ENCODE measurements around the gene NOP10. TPM values are rescaled to one million over a fixed set of nuclear protein-coding genes. Genes with fewer than 3 reads are reported as not detected.

The NOP10 gene
- total and polyA plus RNA-seq, 2 of the 13 experiments (the other 11 are each of a cell fraction or from before 2014, with no cell fraction given), result 239 to 369 TPM

- Histone ChIP-seq H3K36me3 (replicated peaks in 1 of 2; ENCODE audit: control insufficient read depth in 1 of 2, insufficient read depth in 2 of 2, low read length in 2 of 2) (peaks cover 0 to 2% of the 10 kb centered on the region in 2 experiments; a peak in 1 of 5 replicates), H3K4me1 (ENCODE audit: insufficient read depth, low read length) (peaks cover 29% of the 10 kb centered on the region), H3K27me3 (ENCODE audit: control insufficient read depth in 1 of 2, insufficient read depth in 2 of 2, low read length in 2 of 2) (no peaks in the 10 kb centered on the region), H3K9ac (ENCODE audit: insufficient read depth, low read depth, low read length) (no peak overlapping the region), H3K79me2 (ENCODE audit: insufficient read depth, low read length) (peaks cover 7% of the 10 kb centered on the region), H2AFZ (ENCODE audit: low read length) (no peak overlapping the region), H3K9me3 (ENCODE audit: low read length) (no peaks in the 10 kb centered on the region), H4K20me1 (ENCODE audit: insufficient read depth, low read length) (no peaks in the 10 kb centered on the region), H3K4me3 (replicated peaks in 1 of 3; ENCODE audit: insufficient read depth in 1 of 3, low read depth in 2 of 3, low read length in 3 of 3) (no peak overlapping the region), H3K4me2 (ENCODE audit: low read depth, low read length) (no peak overlapping the region), H3K27ac (ENCODE audit: extremely low read length, insufficient read depth, low read length) (no peak overlapping the region)
- CTCF ChIA-PET (ENCODE audit: low intra/inter-chr PET ratio, low total read pairs), result no interaction called here
- DNase-seq (ENCODE audit: low spot score) (peak; percentile 15), FAIRE-seq (no peak), ATAC-seq (no peak)
- TF ChIP-seq ARID5B (CRISPR knock-in tag; IDR thresholded peaks at IDR 0.05), result peak; percentile 36; the same call in 1 of the 2 replicates
- TF ChIP-seq TP53 (CRISPR knock-in tag; conservative IDR thresholded peaks at IDR 0.05), result no peak
- TF ChIP-seq SOX13 (IDR thresholded peaks at IDR 0.05), result no peak
- peak in 1 of 2 experiments; percentile 58; a peak in 1 of 4 replicates for TF ChIP-seq SOX13 (CRISPR knock-in tag; conservative IDR thresholded peaks at IDR 0.05 in 1 of 2, IDR thresholded peaks at IDR 0.05 in 1 of 2)
- TF ChIP-seq ATF4 (CRISPR knock-in tag; IDR thresholded peaks at IDR 0.05), result peak in 1 of 2 experiments; percentile 55; a peak in 1 of 4 replicates
- no peak for TF ChIP-seq SOX6 (IDR thresholded peaks at IDR 0.05)
- TF ChIP-seq SOX6 (CRISPR knock-in tag; IDR thresholded peaks at IDR 0.05), result peak; percentile 14; the same call in 1 of the 2 replicates
- TF ChIP-seq TFE3 (CRISPR knock-in tag; IDR thresholded peaks at IDR 0.05), result 0 out of 2 replicates have a peak, but pooled peaks have one; percentile 23
- peak in 1 of 2 experiments; percentile 36; a peak in 1 of 4 replicates for TF ChIP-seq EP300 (IDR thresholded peaks at IDR 0.05; ENCODE audit: low read depth in 2 of 2, low read length in 2 of 2)
- no peak for TF ChIP-seq EP300 (CRISPR knock-in tag; IDR thresholded peaks at IDR 0.05; ENCODE audit: borderline replicate concordance)
- peak; percentile 41; the same call in 1 of the 2 replicates for TF ChIP-seq MAFF (IDR thresholded peaks at IDR 0.05; ENCODE audit: low read depth, low read length)
- no peak for TF ChIP-seq AHDC1 (CRISPR knock-in tag; IDR thresholded peaks at IDR 0.05; ENCODE audit: borderline replicate concordance)
- TF ChIP-seq SOX5 (CRISPR knock-in tag; IDR thresholded peaks at IDR 0.05; ENCODE audit: borderline replicate concordance), result 0 out of 2 replicates have a peak, but pooled peaks have one; percentile 55
- BruUV-seq (replicated peaks), result no TSS peak
- in situ Hi-C loops (cut with HindIII; ENCODE audit: extremely low pct_ligation_motif_present, low pct_unique_long_range_greater_than_20kb) (no loop called here), intact Hi-C loops (cut with micrococcal nuclease; ENCODE audit: unreplicated experiment) (no loop called here)
- POLR2A ChIA-PET, result interaction anchor here (1.5 kb wide), 1 partner anchor 12 kb away, joined by 3 read pairs; no protein-coding TSS in a partner anchor
Observed at GRCh38 chr15:34304613-34305012, 38.3 kb downstream of the NOP10 start.
